Smooth muscle cell (in vitro differentiated cells): ENCODE data around the gene PPP1R27. TPM values are rescaled to one million over a fixed set of nuclear protein-coding genes. Genes with fewer than 3 reads are reported as not detected.

Experiments used
- DNase-seq: peaks from one replicate; lab custom pipeline; 2025; ENCODE audit not compliant: unreplicated experiment; lab: John Stamatoyannopoulos, UW
- H2AFZ ChIP-seq: fragments of 200-600 bp; sonication (generic); 2 replicates; pipeline ENCODE4 v1.6.0; 2016; ENCODE audit warnings: antibody characterized with exemption, low read depth, mild to moderate bottlenecking
- H3F3A ChIP-seq: fragments of 200-600 bp; sonication (generic); 2 replicates; pipeline ENCODE4 v1.6.0; 2017; ENCODE audit warnings: antibody characterized with exemption, low read depth
- H3K27ac ChIP-seq: fragments of 200-600 bp; sonication (generic); 2 replicates; pipeline ENCODE4 v1.5.1; 2016; ENCODE audit warnings: low read depth, mild to moderate bottlenecking
- H3K27me3 ChIP-seq: fragments of 200-600 bp; sonication (generic); 2 replicates; pipeline ENCODE4 v1.6.1; 2016; ENCODE audit warnings: low read depth, mild to moderate bottlenecking
- H3K36me3 ChIP-seq: fragments of 200-600 bp; sonication (generic); 2 replicates; pipeline ENCODE4 v1.5.1; 2016; ENCODE audit warnings: low read depth
- H3K4me1 ChIP-seq: fragments of 200-600 bp; sonication (generic); 2 replicates; pipeline ENCODE4 v1.5.1; 2016; ENCODE audit warnings: low read depth
- H3K4me2 ChIP-seq: fragments of 200-600 bp; sonication (generic); 2 replicates; pipeline ENCODE4 v1.6.0; 2016; ENCODE audit warnings: mild to moderate bottlenecking
- H3K4me3 ChIP-seq: fragments of 200-600 bp; sonication (generic); 2 replicates; pipeline ENCODE4 v1.5.1; 2016; ENCODE audit warnings: mild to moderate bottlenecking
- H3K79me2 ChIP-seq: fragments of 200-600 bp; sonication (generic); 2 replicates; pipeline ENCODE4 v1.6.0; 2016; ENCODE audit warnings: low read depth, mild to moderate bottlenecking
- H3K9ac ChIP-seq: fragments of 200-600 bp; sonication (generic); 2 replicates; pipeline ENCODE4 v1.6.0; 2016; ENCODE audit warnings: low read depth
- H3K9me3 ChIP-seq: fragments of 200-600 bp; sonication (generic); replicated peaks from 2 replicates; pipeline ENCODE4 v1.5.1; 2016; ENCODE audit warnings: low read depth
- H4K20me1 ChIP-seq: fragments of 200-600 bp; sonication (generic); 2 replicates; pipeline ENCODE4 v1.6.0; 2016; ENCODE audit warnings: low read depth
- CTCF ChIP-seq: fragments of 200-600 bp; sonication (generic); IDR thresholded peaks from 2 replicates; pipeline ENCODE4 v1.5.1; 2017; ENCODE audit warnings: borderline replicate concordance, mild to moderate bottlenecking, antibody characterized with exemption; ENCODE audit not compliant: insufficient read depth, poor library complexity, severe bottlenecking
- WGBS: methylation state at CpG from one replicate; pipeline ENCODE4 v1.1.7; 2016; ENCODE audit warnings: low lambda C conversion rate; 5-methylcytosine and 5-hydroxymethylcytosine counted together
- polyA plus RNA-seq: library from polyadenylated mRNA; unstranded; fragments of >200 nt; fragmentation: Nextera tagmentation; extraction: Ambion mirVana; gene quantifications from 2 replicates; pipeline ENCODE4 v1.2.1, GENCODE V29; 2016
- total RNA-seq: library from RNA; depleted of rRNA; stranded (reverse); fragments of >200 nt; gene quantifications from 2 replicates; pipeline ENCODE4 v1.2.3, GENCODE V29; 2014

Gene PPP1R27
- total and polyA plus RNA-seq, 2 experiments from 2014 or later: 0.79 to 3.1 TPM

GRCh38 chr17:81821147-81821546 is 13.7 kb downstream of the PPP1R27 start:
- Histone ChIP-seq H3K4me2 (no peak overlapping the region), H3F3A (no peaks in the 10 kb centered on the region), H3K79me2 (peaks cover 4% of the 10 kb centered on the region), H3K9ac (no peak overlapping the region), H3K9me3 (no peaks in the 10 kb centered on the region), H3K27me3 (no peaks in the 10 kb centered on the region), H2AFZ (no peak overlapping the region), H3K4me1 (no peaks in the 10 kb centered on the region), H3K36me3 (no peaks in the 10 kb centered on the region), H4K20me1 (peaks cover 31% of the 10 kb centered on the region), H3K27ac (no peak overlapping the region), H3K4me3 (no peak overlapping the region)
- no peak for TF ChIP-seq CTCF
- DNase-seq: no peak
- 96% methylated on average over 8 of the region's 8 CpGs for whole genome bisulfite sequencing

GRCh38 chr17:81819708-81820107 is 15.1 kb downstream of the PPP1R27 start:
- no peak overlapping the region for H3K4me3 ChIP-seq
- H3K27me3 ChIP-seq: no peaks in the 10 kb centered on the region
- no peak for TF ChIP-seq CTCF
- H3K36me3 ChIP-seq: no peaks in the 10 kb centered on the region
- no peak for DNase-seq
- no peak overlapping the region for H3K27ac ChIP-seq
- H3F3A ChIP-seq: no peaks in the 10 kb centered on the region
- H3K9ac ChIP-seq: no peak overlapping the region
- no peaks in the 10 kb centered on the region for H3K4me1 ChIP-seq
- no peaks in the 10 kb centered on the region for H3K9me3 ChIP-seq
- WGBS: 61% methylated on average over 8 of the region's 13 CpGs
- no peak overlapping the region for H2AFZ ChIP-seq
- H4K20me1 ChIP-seq: peaks cover 16% of the 10 kb centered on the region
- H3K4me2 ChIP-seq: no peak overlapping the region
- H3K79me2 ChIP-seq: no peaks in the 10 kb centered on the region

GRCh38 chr17:81817758-81818147 is 17.1 kb downstream of the PPP1R27 start:
- no peak for TF ChIP-seq CTCF
- H3F3A ChIP-seq: no peaks in the 10 kb centered on the region
- H3K27me3 ChIP-seq: no peaks in the 10 kb centered on the region
- no peaks in the 10 kb centered on the region for H3K79me2 ChIP-seq
- H3K27ac ChIP-seq: no peak overlapping the region
- no peaks in the 10 kb centered on the region for H3K4me1 ChIP-seq
- H3K9ac ChIP-seq: no peak overlapping the region
- no peak overlapping the region for H2AFZ ChIP-seq
- WGBS: 73% methylated on average over 7 of the region's 7 CpGs
- H3K9me3 ChIP-seq: no peaks in the 10 kb centered on the region
- no peak overlapping the region for H3K4me2 ChIP-seq
- H3K4me3 ChIP-seq: no peak overlapping the region
- peaks cover 6% of the 10 kb centered on the region for H4K20me1 ChIP-seq
- no peaks in the 10 kb centered on the region for H3K36me3 ChIP-seq
- no peak for DNase-seq

GRCh38 chr17:81815646-81815986 is 19.2 kb downstream of the PPP1R27 start:
- no peaks in the 10 kb centered on the region for H3F3A ChIP-seq
- H3K36me3 ChIP-seq: no peaks in the 10 kb centered on the region
- no peaks in the 10 kb centered on the region for H3K79me2 ChIP-seq
- no peaks in the 10 kb centered on the region for H4K20me1 ChIP-seq
- no peaks in the 10 kb centered on the region for H3K27me3 ChIP-seq
- H3K4me1 ChIP-seq: no peaks in the 10 kb centered on the region
- TF ChIP-seq CTCF: no peak
- 76% methylated on average over 2 of the region's 2 CpGs for WGBS
- no peak overlapping the region for H2AFZ ChIP-seq
- H3K4me3 ChIP-seq: no peak overlapping the region
- no peak overlapping the region for H3K9ac ChIP-seq
- no peak overlapping the region for H3K4me2 ChIP-seq
- no peak for DNase-seq
- no peaks in the 10 kb centered on the region for H3K9me3 ChIP-seq
- H3K27ac ChIP-seq: no peak overlapping the region
